GM21390 (cell line): Measurements from ENCODE around the gene FARS2.

Experiments used
- ATAC-seq: cut with Tn5 transposase; IDR thresholded peaks from one replicate; pipeline ENCODE4 v1.9.1; 2021; ENCODE audit not compliant: unreplicated experiment

The FARS2 gene

DNA sequence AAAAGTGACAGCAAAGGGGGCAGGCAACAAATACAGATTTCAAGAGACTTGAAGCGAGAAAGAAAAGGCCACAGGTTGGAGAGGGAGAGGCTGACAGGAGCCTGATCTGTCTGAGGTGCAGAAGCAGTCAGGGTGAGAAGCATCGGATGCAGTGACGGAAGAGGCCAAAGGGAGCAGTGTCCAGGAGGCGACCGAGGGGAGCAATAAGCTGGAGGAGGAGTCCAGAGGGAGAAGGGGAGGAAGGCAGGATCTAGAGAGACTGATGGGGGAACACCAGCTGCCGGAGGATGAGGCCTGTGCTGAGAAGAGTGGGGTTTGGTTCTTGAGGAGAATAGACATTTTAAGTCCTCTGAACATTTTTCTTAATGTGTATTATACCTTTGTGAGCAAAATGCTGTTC lies 23.8 kb downstream of the FARS2 start:
- no peak for ATAC-seq

GRCh38 chr6:5285526-5285925 lies 24.2 kb downstream of the FARS2 start:
- ATAC-seq, result no peak

DNA sequence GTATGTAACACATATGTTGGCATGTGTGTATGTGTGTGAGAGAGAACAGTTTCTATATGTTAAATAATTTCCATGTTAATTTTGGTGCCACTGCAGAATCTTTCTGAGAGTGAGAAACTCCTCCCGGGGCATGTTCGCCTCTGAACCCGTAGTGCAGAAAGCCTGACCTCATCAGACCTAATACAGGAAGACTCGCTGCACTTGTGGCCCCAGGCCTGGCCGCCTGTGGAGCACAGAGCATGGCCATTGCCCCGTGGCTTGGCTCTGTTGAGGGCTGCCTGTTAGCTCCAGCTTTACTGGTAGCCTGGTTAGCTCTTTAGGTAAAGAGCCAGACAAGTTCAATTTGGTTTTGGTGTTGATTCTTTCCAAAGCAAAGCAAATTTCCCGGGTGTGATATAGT lies 25.5 kb downstream of the FARS2 start:
- peak; percentile 51 for ATAC-seq

DNA sequence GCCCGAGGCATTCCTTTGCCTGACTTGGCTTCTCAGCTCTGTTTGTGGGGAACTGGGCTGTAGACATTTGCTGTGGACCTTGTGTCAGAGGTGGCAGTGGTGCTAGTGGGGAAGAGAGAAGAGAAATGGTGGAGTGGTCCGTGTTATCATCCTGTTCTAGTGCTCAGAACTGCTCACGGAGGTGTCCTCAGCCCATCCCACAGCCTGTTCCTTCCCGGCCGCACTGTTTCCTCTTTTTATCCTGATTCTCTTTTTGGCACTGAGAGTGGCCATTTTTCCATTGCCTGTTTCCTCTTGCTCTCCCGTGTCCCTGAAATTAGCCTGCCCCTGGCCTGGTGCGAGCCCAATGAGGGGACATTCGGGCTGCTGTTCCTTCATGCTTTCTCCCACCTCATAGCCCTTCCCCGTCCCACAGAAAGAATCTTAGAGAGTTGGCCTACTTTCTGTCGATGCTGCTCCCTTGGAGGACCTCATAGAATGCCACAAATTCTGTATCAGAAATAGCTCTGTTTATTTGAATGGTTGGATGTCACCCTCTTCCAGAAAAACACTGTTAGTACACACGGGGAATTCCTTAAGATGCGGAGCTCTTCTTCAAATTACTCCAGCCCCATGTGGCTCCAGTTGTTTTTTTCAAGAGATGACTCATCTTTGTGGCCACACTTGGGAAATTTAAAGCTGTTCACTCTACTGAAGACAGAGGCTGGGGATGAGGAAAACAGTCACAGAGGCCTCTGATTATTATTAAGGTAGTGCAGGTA lies 26.1 kb downstream of the FARS2 start:
- ATAC-seq, result no peak

DNA sequence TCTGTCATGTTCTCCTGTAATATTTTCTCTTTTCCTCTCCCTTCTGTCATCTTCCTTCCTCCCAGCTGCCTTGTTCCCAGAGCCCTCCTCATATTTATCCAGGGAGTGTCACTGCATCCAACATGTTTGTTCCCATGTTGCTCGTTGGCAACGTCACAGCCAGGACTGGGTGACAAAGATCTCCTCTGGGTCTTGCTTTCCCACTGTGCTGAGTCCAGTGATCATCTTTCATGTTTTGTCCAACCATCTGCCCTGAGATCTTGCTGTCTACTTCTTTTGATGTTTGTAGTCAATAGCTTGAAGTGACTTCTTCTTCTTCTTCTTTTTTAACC lies 26.6 kb downstream of the FARS2 start:
- no peak for ATAC-seq

DNA sequence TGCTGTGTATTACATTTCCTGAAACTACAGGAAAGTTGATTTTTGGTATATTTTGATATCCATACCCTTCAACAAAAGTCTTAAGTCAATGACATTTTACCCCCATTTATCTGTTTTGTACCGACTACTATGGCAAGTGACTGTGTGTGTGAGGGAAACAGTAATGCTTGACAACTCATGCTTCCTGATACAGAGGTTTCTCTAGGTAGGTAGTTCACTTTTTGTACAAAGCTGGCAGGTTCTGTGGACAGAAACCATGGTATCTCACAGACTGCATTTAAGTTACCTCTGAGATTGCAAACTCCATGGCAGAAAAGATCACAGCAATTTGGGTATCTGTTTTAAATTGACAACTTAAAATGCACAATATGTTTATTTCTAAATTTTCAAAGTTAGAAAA lies 28.8 kb downstream of the FARS2 start:
- no peak for ATAC-seq

- no peak for ATAC-seq
These were observed 29.2 kb downstream of the FARS2 start for GRCh38 chr6:5290500-5290899.

GRCh38 chr6:5292154-5292553 lies 30.8 kb downstream of the FARS2 start:
- ATAC-seq, result no peak

- ATAC-seq, result no peak
These were observed 32.4 kb downstream of the FARS2 start for GRCh38 chr6:5293692-5294091.

DNA sequence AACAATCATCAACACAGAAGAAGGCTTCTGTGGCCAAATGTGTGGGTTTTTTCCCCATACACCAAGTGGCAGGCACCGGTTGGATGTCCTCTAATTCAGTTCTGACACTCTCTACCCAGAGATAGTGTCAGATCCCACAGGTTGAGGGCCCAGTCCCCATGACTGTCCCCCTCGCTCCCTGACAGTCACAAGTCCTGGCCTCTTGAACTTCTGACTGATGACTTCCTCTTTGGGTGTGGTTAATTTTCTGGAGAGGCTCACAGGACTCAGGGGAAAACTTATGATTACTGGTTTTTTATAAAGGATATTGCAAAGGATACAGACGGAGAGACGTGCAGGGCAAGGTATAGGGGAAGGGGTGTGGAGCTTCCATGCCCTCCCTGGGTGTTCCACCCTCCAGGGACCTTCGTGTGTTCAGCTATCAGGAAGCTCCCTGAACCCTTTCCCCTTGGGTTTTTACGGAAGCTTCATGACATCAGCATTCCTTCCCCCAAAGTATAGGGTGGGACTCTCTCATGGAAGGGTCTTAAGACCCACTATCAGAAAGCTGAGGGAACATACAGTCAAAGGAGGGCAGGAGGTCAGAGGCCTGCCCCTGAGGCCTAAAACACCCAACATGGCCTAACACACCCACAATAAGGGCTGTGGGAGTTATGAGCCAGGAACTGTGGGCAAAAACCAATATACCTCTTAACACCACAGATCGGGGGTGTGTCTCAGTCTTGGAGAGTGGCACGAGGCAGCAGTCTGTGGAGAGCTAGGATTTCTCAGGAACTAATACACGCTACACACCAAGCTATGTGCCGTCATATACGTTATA lies 33.3 kb downstream of the FARS2 start:
- ATAC-seq, result no peak

GRCh38 chr6:5295623-5296022 lies 34.3 kb downstream of the FARS2 start:
- ATAC-seq, result no peak

GRCh38 chr6:5300206-5300764 lies 39.0 kb downstream of the FARS2 start:
- ATAC-seq, result no peak

- peak; percentile 85 for ATAC-seq
These were observed 41.1 kb downstream of the FARS2 start for GRCh38 chr6:5302220-5302946.

DNA sequence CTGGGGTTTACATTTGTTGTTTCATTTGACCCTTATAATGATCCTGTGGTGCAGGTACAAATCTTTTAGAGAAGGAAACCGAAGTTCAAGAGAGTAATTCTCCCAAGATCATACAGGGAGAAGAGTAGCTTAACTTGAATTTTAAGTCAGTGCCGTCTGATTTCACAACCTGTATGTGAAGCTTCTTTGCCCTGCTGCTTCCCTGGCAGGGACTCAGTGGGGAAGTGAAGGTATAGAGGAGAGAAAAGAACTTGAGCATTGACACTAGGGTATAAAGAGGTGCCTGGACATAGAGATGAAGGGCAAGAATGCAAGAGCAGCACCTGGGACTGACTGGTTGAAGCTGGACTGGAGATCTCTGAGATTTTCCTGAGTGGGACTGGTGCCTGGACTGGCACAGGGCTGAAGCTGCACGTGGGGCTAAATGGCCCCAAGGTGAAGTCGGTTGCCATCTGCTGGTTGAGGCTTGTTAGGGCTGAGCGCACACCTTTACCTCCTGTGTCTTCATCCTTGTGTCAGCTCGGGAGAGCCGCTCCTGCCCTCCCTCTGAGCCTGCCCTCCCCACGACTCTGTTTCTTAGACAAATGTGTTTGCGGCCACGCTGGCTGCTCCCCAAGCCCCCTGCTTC lies 41.8 kb downstream of the FARS2 start:
- peak; percentile 73 for ATAC-seq

GRCh38 chr6:5303682-5304081 lies 42.4 kb downstream of the FARS2 start:
- ATAC-seq, result no peak

DNA sequence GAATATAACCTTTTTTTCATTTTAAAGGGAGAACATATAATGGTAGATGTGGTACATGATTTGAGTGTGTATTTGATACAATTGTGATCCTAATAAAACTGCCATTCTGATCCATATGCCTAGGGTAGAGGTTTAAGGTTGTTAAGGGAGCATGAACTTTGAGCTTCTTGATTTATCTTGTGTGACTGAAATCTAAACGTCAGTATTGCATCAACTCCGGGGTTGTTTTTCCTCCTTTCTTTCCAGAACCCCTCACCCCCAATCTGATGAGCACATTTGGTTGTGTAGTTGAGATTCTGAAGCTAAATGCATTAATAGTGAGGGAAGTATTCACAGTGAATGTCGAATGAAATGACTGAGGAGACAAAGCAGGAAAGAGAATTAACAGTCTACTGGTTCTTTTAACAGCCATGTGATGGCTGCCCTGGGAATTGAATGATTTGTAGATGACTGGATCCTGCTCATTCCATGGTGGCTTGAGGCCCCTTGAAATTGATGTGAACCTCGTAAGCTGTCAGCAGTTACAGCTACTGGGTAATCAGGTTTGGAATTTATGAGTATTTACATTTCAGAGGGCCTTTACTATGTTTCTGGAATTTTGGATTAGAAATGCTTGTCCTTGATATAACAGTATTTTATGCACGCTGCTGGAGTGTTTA lies 44.8 kb downstream of the FARS2 start:
- no peak for ATAC-seq

GRCh38 chr6:5307058-5307457 lies 45.7 kb downstream of the FARS2 start:
- no peak for ATAC-seq

GRCh38 chr6:5308066-5308465 lies 46.8 kb downstream of the FARS2 start:
- ATAC-seq, result no peak

DNA sequence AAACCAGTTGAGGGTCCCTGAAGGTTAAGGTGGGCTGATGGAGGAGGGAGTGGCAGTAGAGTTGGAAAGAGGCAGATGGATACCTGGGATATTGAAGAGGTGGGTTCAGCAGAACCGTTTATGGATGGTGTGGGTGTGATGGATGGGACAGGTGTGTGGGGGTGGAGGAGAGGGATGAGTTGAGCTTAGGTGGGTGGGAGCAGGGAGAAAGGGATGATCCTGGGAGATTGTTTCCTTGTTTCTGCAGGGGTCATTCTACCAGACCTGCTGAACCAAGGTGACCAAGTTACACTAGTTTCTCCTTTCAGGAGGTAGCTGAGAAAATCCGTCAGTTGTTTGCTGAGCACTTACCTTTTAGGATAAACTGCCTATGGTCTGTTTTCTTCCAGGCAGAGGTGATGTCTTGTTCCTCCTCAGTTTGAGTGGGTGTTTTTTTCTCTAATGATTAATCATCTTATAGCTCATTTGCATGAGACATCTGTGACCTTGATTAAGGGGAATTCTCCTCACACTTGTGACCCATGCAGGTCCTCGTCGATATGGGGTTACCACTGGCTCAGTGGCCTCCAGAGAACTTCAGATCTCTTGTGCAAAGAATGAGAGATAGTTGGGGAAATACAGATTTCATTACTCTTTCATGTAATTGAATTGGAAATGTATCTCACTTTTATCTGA lies 53.0 kb downstream of the FARS2 start:
- no peak for ATAC-seq

DNA sequence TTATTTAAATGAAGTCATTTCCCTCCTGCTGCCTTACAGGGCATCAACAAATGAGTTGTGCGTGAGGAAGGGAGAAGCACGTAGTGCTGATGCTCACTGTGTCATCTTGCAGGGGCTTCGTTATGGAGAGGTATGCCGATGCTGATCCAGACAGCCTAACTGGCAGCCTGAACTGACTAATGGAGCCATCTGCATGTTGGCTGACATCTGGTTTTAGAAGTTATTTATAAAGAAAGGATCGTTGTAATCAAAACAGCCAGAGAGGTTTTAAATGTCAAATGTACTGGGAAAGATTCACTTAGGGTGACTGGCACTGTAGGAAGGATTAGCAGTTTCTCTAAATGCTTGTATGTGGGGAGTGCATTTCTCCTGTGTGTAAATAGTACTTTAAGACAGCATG lies 54.6 kb downstream of the FARS2 start:
- ATAC-seq, result no peak
